GM18907 (cell line): Measurements from ENCODE around the gene UCK1.
"Not testable (repeated sequence)": the region's sequence is repeated elsewhere in the genome, so short reads cannot be mapped to it uniquely, and the experiment has no call there.

Experiments used
- ATAC-seq: cut with Tn5 transposase; IDR thresholded peaks from one replicate; pipeline ENCODE4 v1.9.1; 2021; ENCODE audit warnings: mild to moderate bottlenecking, moderate library complexity; ENCODE audit not compliant: unreplicated experiment

Gene UCK1

GRCh38 chr9:131524665-131525315 lies 6.3 kb downstream of the UCK1 start:
- no peak for ATAC-seq

GRCh38 chr9:131523451-131524435 lies 7.3 kb downstream of the UCK1 start:
- no peak for ATAC-seq

- ATAC-seq = no peak
Observed at GRCh38 chr9:131523086-131523388, 8.0 kb downstream of the UCK1 start.

GRCh38 chr9:131522257-131523085 lies 8.6 kb downstream of the UCK1 start:
- no peak for ATAC-seq

GRCh38 chr9:131521822-131522221 lies 9.2 kb downstream of the UCK1 start:
- ATAC-seq = no peak

GRCh38 chr9:131521203-131521602 lies 9.9 kb downstream of the UCK1 start:
- ATAC-seq = no peak

- no peak for ATAC-seq
Observed at GRCh38 chr9:131520503-131520902, 10.6 kb downstream of the UCK1 start.

GRCh38 chr9:131518553-131518952 lies 12.5 kb downstream of the UCK1 start:
- ATAC-seq = no peak

- ATAC-seq = no peak
Observed at GRCh38 chr9:131517761-131518190, 13.3 kb downstream of the UCK1 start.

- no peak for ATAC-seq
Observed at GRCh38 chr9:131516930-131517329, 14.1 kb downstream of the UCK1 start.

GRCh38 chr9:131516100-131516499 lies 15.0 kb downstream of the UCK1 start:
- no peak for ATAC-seq

- not testable (repeated sequence) for ATAC-seq
Observed at GRCh38 chr9:131515559-131516031, 15.5 kb downstream of the UCK1 start.

- ATAC-seq = no peak
Observed at GRCh38 chr9:131513177-131513576, 17.9 kb downstream of the UCK1 start.

GRCh38 chr9:131511880-131512279 lies 19.2 kb downstream of the UCK1 start:
- no peak for ATAC-seq

GRCh38 chr9:131511416-131511815 lies 19.6 kb downstream of the UCK1 start:
- no peak for ATAC-seq

GRCh38 chr9:131505012-131505411 lies 26.1 kb downstream of the UCK1 start:
- no peak for ATAC-seq

GRCh38 chr9:131503626-131504465 lies 27.2 kb downstream of the UCK1 start:
- no peak for ATAC-seq

GRCh38 chr9:131502781-131503625 lies 28.1 kb downstream of the UCK1 start, which contains the start of gene POMT1:
Gene POMT1 (plus strand): TSS chr9:131502918. CDS start chr9:131504219, 1,301 bp downstream.
- peak; percentile 80 for ATAC-seq

GRCh38 chr9:131500939-131501541 lies 30.0 kb downstream of the UCK1 start:
- ATAC-seq = no peak
